ENCODE data around the gene FTO.

The FTO gene

DNA sequence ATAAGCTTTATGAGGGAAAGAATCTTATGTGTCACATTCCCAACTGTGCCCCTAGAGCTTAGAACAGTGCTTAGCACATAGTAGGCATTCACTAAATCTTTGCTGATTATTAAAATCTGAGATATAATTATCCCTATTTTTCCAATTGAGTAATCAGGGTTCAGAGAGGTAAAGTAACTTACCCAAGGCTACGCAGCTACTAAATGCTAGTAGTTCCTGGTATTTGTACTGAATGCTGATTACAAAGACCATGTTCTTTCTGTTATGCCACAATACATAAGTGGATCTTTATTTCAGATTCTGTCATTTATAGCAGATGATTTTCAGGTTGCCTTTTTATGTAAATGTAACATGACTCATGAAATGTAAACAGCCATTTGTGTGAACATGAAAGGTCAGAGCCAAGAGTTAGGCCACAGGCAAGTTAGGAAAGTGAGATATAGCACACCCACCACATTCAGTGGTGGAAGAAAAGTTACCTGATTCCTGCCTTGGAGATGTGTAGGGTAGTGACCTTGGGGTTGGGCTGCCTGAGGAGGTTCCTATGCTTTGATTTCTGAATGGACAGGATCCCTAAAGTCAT, 77.2 kb downstream of the FTO start:
- DNase-seq = no peak

DNA sequence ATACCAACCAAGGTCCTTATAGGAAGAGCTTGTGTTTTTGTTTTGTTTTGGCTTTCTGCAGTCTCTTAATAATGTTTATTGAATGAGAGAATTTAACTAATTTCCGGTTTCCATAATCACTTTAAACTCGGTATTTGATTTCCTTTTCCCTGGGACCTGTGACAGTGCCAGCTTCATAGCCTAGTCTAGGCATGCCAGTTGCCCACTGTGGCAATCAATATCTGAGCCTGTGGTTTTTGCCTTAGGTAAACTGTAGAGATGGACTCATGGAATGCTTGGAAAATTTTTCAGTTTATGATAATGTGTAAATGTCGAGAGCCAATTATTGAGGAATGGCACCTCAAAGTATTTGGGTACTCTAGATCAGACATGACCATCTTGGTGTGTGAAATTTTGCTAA, 78.2 kb downstream of the FTO start:
- DNase-seq = no peak

DNA sequence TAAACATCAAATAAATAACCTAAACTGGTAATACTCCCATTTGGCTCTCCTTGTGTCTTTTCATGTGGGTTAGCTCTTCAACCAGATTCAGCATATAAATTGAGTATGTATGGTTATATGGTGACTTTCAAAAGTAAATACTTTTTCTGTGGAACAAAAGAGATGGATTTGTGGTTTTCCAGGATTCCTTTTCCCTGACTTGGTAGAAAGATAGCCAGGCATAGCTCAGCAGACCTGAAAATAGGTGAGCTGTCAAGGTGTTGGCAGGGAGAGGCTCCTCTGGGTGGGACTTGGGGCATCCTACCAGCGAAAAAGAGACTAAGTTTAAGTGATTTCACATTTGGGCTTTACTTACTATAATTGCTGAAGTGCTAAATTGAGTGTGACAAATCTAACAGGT, 80.3 kb downstream of the FTO start:
- no peak for DNase-seq

DNA sequence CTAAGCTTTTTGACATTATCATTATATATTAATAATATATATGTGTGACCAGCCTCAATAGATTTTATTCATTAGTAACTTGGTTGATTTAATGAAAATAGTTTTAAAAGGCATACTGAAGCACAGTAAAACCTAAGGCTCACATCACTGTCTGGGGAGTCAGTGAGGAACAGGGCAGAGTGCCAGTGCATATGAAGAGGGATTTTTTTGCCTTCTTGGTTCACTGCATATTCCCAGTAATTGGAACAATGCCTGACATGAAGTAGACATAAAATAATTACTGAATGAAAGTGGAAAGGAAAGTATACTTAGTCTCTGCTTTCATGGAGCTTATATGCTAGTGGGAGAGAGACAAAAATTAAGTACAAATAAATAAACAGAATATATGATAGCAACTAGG, 81.1 kb downstream of the FTO start:
- no peak for DNase-seq

DNA sequence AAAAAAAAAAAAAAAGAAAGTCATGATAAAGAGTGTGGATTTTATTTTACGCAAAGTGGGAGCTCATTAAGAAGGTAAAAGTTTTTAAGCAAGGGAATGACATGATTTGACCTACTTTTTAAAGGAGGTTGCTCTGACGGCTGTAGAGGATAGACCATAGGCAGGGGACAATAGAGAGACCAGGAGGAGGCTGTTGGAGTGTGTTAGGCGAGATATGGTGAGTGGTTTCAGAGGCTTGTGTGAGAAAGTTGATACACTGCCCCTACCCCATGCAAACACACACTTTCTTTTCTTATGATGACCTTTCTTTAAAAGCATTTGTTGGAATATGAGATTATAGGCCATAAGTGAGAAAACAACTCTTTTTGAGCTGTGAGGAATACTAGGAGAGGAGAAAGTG, 82.0 kb downstream of the FTO start:
- DNase-seq = no peak

DNA sequence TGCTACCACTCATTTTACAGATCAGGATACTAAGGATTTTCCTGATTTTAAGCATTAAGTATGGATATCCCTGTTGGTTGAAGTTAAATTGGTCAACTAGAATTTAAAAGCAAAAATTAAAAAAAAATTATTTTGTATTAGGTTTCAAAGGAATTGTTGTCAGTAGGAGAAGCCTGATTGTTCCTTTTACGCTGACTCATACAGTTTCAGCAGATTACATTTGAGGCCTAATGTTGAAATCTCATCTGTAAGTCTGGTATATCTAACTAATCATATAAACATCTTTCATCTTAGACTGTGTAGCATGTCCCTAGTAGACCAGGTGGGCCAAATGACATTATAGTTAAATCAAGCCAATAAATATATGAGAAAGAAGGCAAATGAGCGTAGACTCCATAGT, 83.5 kb downstream of the FTO start:
- DNase-seq = no peak

DNA sequence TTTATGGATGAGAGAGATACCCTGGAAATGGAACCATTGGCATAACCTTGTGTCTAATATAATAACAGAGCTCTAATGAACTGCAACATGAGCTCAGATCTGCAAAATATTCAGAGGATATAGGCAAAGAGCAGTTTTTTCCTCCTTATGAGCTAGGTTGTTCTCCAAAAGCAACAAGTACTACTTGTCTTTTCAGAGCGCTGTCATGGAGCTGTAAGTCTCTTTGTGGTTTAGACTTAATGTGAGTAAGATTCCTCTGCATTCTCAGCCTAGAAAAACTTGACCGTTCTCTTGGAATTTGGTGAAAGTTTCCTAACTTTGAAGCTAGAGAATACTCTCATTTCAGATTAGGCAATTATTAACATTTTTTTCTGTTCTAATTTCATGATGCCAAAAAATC, 85.2 kb downstream of the FTO start:
- no peak for DNase-seq

DNA sequence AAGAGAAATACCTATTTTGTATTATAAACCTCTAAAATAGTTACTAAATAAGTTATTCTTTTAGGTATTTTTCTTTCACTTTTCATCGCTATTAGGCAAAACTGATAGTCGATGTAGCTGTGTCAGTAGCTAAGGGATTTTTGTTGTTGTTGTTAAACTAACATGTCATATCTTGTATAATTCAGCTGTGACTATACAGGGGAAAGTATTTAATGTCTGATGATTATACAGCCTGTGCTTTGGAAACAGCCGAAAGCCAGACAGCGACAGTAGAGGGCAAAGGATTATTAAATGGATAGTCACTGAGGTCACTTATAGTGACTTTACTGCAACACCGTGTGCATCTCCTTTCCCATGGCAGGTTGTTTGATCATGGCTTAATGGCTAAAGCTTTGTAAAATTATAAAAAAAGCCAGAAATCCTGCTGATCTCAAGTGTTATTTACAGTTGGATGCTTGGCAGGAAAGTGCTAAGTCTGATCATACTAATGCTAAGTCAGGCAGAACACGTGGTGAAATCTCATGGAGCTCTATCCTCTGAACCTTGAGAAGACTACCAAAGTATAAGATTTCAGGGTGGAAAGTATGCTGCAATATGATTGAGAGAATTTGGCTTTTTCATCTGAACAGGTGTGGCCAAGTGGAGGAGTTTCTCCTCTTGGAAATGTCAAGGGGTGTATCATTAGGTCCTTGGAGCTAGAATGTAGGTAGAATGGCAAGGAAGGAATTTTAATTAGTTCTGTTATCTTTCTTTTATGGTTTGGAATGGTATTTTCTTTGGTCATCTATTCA, 88.4 kb downstream of the FTO start:
- no peak for DNase-seq

DNA sequence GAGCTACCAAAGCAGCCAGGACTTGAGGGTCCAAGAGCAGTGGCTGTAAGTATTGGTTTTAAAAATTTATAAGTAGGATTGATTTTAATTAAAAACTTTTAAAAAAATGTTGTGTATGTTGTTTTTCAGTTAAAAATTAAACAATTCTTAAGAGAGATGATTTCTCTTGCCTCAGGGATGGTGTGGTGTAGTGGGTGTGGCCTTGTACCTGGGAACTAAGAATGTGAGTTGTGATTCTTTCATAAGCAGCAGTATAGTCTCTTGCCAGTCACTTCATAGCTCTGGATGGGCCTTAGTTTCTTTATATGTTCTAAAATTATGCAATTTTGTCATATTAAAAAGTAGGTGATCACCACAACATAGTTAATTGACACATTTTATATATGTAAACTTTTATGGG, 99.5 kb downstream of the FTO start:
- DNase-seq = no peak

DNA sequence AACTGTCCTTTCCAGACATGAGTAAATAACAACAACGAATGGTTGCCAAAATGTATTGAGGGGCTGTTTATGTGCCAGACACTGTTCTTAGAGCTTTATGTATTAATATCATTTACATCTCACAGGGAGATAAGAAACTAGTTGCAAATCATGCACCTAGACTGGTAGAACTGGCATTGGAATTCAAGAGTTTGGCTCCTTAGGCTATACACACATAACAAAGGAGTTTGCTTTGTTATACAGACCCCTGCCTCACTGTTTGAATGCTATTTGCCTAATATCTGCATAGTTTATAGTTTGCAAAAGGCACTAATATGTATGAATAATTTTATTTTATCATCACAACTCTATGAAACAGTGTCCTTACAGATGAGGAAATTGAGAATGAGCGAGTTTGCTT, 100.0 kb downstream of the FTO start:
- no peak for DNase-seq

DNA sequence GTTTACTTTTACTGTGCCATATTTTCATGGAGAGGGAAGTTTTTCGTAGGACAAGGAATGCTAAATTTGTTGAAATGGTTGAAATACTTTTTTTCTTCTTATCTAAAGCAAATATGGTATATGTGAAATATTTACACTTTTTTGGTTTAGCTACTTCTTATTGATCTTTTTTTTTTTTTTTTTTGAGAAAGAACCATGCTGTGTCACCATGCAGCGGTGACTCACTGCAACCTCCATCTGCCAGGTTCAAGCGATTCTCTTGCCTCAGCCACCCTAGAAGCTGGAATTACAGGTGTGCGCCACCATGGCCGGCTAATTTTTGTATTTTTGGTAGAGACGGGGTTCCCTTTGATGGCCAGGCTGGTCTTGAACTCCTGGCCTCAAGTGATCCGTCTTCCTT, 100.5 kb downstream of the FTO start:
- no peak for DNase-seq

DNA sequence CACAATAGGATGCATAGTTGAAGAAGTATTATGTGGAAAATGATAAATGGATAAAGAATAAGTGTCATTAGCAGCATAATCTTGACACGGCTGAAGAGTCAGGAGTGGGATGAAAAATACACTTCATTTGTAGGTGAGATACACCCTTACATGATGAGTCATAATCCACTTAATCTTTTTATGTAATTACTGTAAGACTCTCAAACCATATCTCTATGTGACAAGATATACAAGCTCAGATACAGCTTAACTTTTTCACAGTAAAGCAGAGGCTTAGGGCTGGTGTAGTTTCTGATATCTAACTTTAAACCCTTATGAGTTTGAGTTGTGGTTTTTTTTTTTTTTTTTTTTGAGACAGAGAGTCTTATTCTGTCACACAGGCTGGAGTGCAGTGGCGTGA, 101.2 kb downstream of the FTO start:
- no peak for DNase-seq

DNA sequence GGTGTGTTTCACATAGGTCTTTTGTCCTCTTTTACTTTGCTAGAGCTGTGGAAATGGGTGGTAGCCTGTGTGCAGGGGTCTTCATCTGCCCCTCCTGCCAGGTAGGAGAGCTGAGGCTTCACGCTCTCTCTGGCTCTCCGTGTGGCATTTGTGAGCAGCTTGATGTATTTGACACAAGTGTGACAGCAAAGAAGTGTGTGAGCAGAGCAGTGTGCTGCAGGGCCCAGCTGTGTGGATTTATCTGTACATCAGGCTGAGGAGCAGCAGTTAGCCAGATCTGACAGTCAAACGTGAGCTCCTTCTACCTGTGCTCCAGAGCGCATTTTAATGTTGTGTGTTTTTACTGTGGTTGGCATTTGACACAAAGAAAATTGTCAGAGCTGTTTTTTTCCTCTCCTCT, 101.8 kb downstream of the FTO start:
- DNase-seq = peak in 6 of 56 donors; percentile 1 to 7 (median 5)

DNA sequence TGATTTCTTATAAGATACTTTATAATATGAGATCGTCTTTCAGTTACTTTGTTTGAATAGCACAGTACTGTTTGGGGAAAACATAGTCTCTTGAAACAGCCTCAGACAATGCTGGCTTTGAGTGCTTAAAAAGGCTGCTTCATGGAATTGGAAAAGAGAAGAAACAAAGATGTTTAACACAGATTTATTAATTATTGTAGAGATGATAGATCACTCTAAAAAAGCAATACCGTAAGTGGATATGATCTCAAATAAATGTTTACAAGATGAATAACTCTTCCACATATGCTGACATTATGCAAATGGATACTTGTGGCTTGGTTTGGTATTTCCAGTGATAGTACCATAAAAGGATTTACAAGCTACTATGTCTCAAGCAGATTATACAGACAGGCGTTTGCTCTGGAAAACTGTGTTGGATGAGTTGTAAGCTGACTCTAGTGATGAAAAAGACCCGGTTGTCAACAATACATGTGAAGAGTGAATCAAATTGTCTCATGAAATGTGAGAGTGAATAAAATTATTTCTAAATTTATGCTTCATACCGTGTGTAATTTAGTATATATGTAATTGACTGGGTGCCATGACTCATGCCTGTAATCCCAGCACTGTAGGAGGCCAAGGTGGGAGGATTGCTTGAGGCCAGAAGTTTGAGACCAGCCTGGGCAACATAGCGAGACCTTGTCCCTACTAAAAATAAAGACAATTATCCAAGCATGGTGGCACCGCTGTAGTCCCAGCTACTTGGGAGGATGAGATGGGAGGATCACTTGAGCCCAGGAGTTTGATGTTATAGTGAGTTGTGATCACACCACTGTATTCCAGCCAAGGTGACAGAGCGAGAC, 105.4 kb downstream of the FTO start:
- DNase-seq = no peak

DNA sequence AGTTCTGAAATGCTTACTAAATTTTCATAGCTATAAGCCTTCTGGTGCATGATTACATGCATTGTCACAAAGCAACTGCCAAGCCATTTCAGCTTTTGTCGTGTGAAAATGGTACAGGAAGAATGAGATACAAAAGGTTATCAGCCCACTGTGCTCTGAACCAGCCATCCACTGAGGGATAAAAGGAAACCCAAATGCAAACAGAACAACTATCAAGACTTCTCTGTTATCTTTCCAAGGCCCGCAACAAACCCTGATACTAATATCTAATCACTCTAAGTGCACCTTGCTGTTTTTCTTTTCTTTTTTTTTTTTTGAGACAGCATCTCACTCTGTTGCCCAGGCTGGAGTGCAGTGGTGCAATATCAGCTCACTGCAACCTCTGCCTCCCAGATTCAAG, 109.0 kb downstream of the FTO start:
- no peak for DNase-seq

DNA sequence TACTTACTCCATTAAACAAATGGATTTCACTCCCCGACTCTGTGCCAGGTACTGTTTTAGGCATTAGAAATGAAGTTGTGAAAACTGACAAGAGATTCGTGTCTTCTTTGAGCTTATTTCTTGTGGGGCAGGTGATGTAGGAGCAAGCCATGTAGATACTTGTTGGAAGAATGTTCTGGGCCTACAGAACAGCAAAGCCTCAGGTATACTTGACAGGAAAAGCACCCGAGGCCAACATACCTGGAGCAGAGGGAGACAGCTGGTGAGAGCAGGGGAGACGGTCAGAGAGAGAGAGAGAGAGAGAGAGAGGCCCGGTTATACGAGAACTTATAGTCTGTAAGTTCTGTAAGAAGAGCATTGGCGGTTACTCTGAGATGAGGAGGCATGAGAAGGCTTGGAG, 110.8 kb downstream of the FTO start:
- no peak for DNase-seq

DNA sequence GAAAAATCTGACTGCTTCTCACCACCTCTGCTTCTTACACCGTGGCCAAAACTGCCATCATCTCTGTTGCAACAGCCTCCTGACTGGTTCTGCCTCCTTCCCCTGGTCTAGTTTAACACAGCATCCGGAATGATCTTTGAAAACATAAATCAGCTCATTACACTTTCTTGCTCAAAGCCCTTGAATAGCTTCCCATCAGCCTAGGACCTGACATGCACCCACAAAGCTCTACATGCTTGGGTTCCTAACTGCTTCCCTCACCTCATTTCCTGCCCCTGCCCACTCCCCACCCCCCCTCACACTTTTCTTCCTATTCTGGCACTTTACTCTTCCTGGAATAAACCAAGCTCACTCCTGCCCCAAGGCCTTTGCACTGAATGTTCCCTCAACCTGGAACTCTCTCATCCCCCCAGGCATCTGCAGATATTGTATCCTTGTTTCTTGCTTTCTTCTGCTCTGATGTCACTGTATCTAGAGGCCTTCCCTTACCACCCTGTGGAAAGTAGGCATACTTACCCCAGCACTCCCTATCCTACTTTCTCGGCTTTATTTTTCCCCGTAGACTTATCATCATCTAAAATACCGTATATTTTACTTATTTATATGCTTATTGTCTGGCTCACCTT, 112.4 kb downstream of the FTO start:
- no peak for DNase-seq

DNA sequence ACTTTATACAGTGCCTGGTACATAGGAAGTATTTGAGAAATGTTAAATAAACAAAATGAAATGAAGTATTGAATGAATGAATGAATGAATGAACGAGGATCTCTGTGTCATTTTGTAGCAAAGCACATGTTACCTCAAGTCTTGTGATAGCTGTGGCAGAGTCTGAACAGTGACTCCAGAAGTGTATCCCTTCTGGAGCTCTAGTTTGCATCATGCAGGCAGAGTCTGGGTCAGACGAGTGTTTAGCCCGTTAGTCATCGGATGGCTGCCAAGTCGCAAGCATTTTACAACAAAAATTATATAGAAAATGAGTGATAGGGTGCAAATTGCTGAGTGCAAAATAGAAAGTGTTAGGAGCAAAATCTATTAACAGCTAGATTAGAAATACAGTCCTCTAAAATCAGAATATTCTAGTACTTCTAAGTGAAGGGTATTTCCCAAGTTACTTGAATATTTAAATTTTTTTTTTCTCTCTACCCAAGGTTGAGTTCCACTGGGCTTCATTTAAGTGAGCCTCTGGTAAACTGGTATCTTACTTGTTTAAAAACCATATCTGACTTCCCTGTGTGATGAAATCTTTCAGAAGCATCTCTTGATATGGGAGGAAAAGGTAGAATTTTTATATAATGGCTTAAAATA, 113.3 kb downstream of the FTO start:
- DNase-seq = no peak

DNA sequence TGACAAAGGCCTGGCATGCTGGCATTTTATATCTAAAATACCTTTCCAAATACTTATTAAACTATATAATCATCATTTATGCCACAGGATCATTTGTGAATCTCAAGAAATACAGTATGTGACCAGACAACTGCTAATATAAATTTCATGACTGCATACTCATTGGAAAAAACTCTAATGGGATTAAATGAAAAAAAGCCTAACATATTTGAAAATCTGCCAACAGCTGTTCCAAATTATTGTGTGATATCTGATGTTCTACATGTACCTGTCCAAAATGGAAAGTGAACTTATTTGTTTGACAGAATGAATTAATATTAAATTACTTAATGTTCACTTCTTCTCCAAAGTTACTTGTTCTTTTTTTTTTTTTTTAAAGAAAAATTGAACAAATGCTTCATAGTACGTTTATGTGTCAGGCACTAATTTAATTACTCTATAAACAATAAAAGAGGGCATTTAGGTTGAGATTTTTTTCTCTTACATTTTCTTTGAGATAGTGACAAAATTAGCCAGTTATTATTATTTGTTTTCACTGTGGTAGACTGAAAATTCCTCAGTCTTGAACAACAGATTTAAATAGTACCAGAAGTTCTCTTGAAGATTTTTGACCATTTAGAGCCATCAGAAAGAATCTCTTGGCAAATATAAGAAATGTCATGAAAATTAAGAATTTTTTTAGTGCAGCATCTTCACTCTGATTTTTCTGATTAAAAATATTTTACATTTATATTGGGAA, 114.0 kb downstream of the FTO start:
- no peak for DNase-seq

DNA sequence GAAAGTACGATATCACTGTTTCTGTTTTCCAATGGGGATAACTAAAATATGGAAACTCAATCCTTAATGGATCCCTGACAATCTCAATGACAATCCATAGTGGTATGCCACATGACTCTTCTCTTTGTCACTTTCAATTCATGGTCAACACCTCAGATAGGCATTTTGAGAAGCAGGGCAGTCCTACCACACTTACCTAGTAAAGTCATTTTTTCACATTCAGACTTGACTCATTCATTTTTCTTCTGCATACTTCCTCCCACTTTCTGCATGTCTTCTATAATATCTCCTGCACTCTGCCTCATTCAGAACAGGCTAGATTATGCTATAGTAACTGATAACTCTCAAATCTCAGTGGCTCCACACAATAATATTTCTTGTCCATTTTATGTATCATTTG, 117.5 kb downstream of the FTO start:
- no peak for DNase-seq
